ENCODE measurements around the gene PNRC2.
"Not testable (repeated sequence)": the region's sequence is repeated elsewhere in the genome, so short reads cannot be mapped to it uniquely, and the experiment has no call there.

Gene PNRC2

GRCh38 chr1:23957096-23957495, 2.5 kb upstream of the PNRC2 start:
- DNase-seq: no peak

GRCh38 chr1:23958040-23958809, 1.4 kb upstream of the PNRC2 start:
- DNase-seq: peak in 1 of 2 experiments; percentile 21

GRCh38 chr1:23958810-23959460, 693 bp upstream of the PNRC2 start:
- DNase-seq: peak; percentile 91 to 95

- no peak for DNase-seq
Observed at GRCh38 chr1:23960291-23961020, 828 bp downstream of the PNRC2 start.

- no peak for DNase-seq
Observed at GRCh38 chr1:23963617-23964234, 4.1 kb downstream of the PNRC2 start.

GRCh38 chr1:23964235-23964668, 4.6 kb downstream of the PNRC2 start:
- no peak for DNase-seq

GRCh38 chr1:23964790-23965740, 5.4 kb downstream of the PNRC2 start:
- DNase-seq: no peak

- no peak for DNase-seq
Observed at GRCh38 chr1:23966973-23967493, 7.4 kb downstream of the PNRC2 start.

GRCh38 chr1:23967871-23968270, 8.2 kb downstream of the PNRC2 start:
- no peak for DNase-seq

- DNase-seq: no peak
Observed at GRCh38 chr1:23977187-23977853, 17.7 kb downstream of the PNRC2 start.

GRCh38 chr1:23977854-23978191, 18.2 kb downstream of the PNRC2 start:
- DNase-seq: no peak

- no peak for DNase-seq
Observed at GRCh38 chr1:23978805-23979204, 19.2 kb downstream of the PNRC2 start.

GRCh38 chr1:23979387-23979880, 19.8 kb downstream of the PNRC2 start:
- DNase-seq: no peak

- peak; percentile 96 to 97 for DNase-seq
Observed at GRCh38 chr1:23979881-23980727, 20.5 kb downstream of the PNRC2 start, which contains the start of gene SRSF10. Gene SRSF10, minus strand, starts transcription at chr1:23980327. Its CDS starts 72 bp downstream, at chr1:23980255.

- DNase-seq: peak; percentile 77 to 82
Observed at GRCh38 chr1:23980728-23981070, 21.1 kb downstream of the PNRC2 start.

GRCh38 chr1:23984417-23985186, 25.0 kb downstream of the PNRC2 start:
- no peak for DNase-seq

GRCh38 chr1:23987038-23987437, 27.4 kb downstream of the PNRC2 start:
- not testable (repeated sequence) for DNase-seq

- no peak for DNase-seq
Observed at GRCh38 chr1:23989263-23989662, 29.6 kb downstream of the PNRC2 start.

- not testable (repeated sequence) for DNase-seq
Observed at GRCh38 chr1:23992011-23992410, 32.4 kb downstream of the PNRC2 start.

All from activated CD4-positive, alpha-beta T cell treated with anti-CD3 and anti-CD28 coated beads, Interleukin-2, amount 50 U/mL, for 48 hours (primary cell).